A549 (cell line): Measurements from ENCODE around the gene SHC1. TPM values are rescaled to one million over a fixed set of nuclear protein-coding genes. Genes with fewer than 3 reads are reported as not detected.

Source experiments
- ATAC-seq, 2 experiments: fragments of 200-7000 bp in 1 of 2; fragments of >200 bp in 1 of 2; cut with Nextera tagmentation in 1 of 2; cut with Tn5 transposase in 1 of 2; 3 replicates each; pipeline versions ENCODE4 v1.8.0 to v1.9.1; 2018 to 2020; ENCODE audit warnings: mild to moderate bottlenecking in 1 of 2, moderate library complexity in 1 of 2
- CTCF ChIA-PET: fragments of 300-600 bp; sonication (Branson Sonifier 250); formaldehyde crosslinking; extraction: SDS; loops from one replicate; lab custom pipeline; 2021; ENCODE audit warnings: antibody characterized with exemption, inconsistent platforms; lab: Yijun Ruan, JAX
- POLR2A ChIA-PET: fragments of 350-600 bp; formaldehyde crosslinking; extraction: SDS; loops from one replicate; lab custom pipeline; 2021; ENCODE audit warnings: antibody characterized with exemption, inconsistent platforms; lab: Yijun Ruan, JAX
- DNase-seq, 2 experiments: peaks; one replicate each; pipeline versions ENCODE4 v3.0.0 to v3.0.0-alpha.2; 2011 to 2016; ENCODE audit warnings: low read depth in 1 of 2, low spot score in 1 of 2
- FAIRE-seq: peaks from 2 replicates; lab custom pipeline; 2011; peaks lifted over from hg19 to GRCh38; lab: Jason Lieb, UNC
- H3K27ac ChIP-seq, 2 experiments: fragments of >200 bp; sonication (Bioruptor Twin); formaldehyde crosslinking; 3 replicates each; pipeline ENCODE4 v1.5.1; 2016 to 2017
- H3K4me1 ChIP-seq: fragments of >200 bp; sonication (Bioruptor Twin); formaldehyde crosslinking; 3 replicates; pipeline ENCODE4 v1.6.1; 2016
- H3K4me2 ChIP-seq: fragments of >200 bp; sonication (Bioruptor Twin); formaldehyde crosslinking; 3 replicates; pipeline ENCODE4 v1.6.1; 2016
- H3K4me3 ChIP-seq: fragments of >200 bp; sonication (Bioruptor Twin); formaldehyde crosslinking; 3 replicates; pipeline ENCODE4 v1.5.1; 2016
- H3K9me3 ChIP-seq: fragments of >200 bp; sonication (Bioruptor Twin); formaldehyde crosslinking; 3 replicates; pipeline ENCODE4 v1.6.1; 2016
- ATOH8 ChIP-seq: fragments of 250-450 bp; sonication (Bioruptor Pico); IDR thresholded peaks from 2 replicates; pipeline ENCODE4 v1.5.0; 2020; ENCODE audit warnings: low read depth, mild to moderate bottlenecking, moderate library complexity
- BCL3 ChIP-seq: fragments of >200 bp; sonication (Bioruptor Twin); formaldehyde crosslinking; IDR thresholded peaks from 3 replicates; pipeline ENCODE4 v1.6.1; 2016
- CEBPB ChIP-seq, 2 experiments: fragments of >200 bp in 1 of 2; sonication (Bioruptor Twin) in 1 of 2; formaldehyde crosslinking in 1 of 2; IDR thresholded peaks; 2 replicates each; pipeline ENCODE4 v1.6.1; 2012 to 2016
- CHD2 ChIP-seq: fragments of 150-350 bp; IDR thresholded peaks from 2 replicates; pipeline ENCODE4 v1.6.1; 2014; ENCODE audit warnings: low read length; ENCODE audit not compliant: partially characterized antibody
- CHD4 ChIP-seq: fragments of 200-600 bp; sonication (generic); IDR thresholded peaks from 2 replicates; pipeline ENCODE4 v1.6.1; 2016; ENCODE audit warnings: antibody characterized with exemption, mild to moderate bottlenecking, borderline replicate concordance
- CTCF ChIP-seq: fragments of >200 bp; sonication (Bioruptor Twin); formaldehyde crosslinking; IDR thresholded peaks from 3 replicates; pipeline ENCODE4 v1.5.1; 2016
- E2F6 ChIP-seq: IDR thresholded peaks from 2 replicates; pipeline ENCODE4 v1.6.1; 2012; ENCODE audit warnings: low read depth, borderline replicate concordance
- EHMT2 ChIP-seq: fragments of 200-600 bp; sonication (generic); IDR thresholded peaks from 2 replicates; pipeline ENCODE4 v1.6.1; 2016; ENCODE audit warnings: antibody characterized with exemption, low read depth, mild to moderate bottlenecking, moderate library complexity
- EP300 ChIP-seq, 2 experiments: fragments of >200 bp; sonication (Bioruptor Twin); formaldehyde crosslinking; IDR thresholded peaks; 2 replicates in 1 of 2; 3 replicates in 1 of 2; pipeline ENCODE4 v1.6.1; 2016 to 2017
- ESRRA ChIP-seq: fragments of 150-350 bp; IDR thresholded peaks from 2 replicates; pipeline ENCODE4 v1.6.1; 2014; ENCODE audit warnings: mild to moderate bottlenecking, low read length, borderline replicate concordance
- FOSB ChIP-seq: fragments of 250-450 bp; sonication (Bioruptor Pico); IDR thresholded peaks from 2 replicates; pipeline ENCODE4 v1.5.0; 2020; ENCODE audit warnings: mild to moderate bottlenecking, moderate library complexity
- GATA3 ChIP-seq: IDR thresholded peaks from 2 replicates; pipeline ENCODE4 v1.6.1; 2012; ENCODE audit warnings: borderline replicate concordance
- HDAC2 ChIP-seq: fragments of 200-600 bp; sonication (generic); IDR thresholded peaks from 2 replicates; pipeline ENCODE4 v1.6.1; 2016
- HEYL ChIP-seq: fragments of 250-450 bp; sonication (Bioruptor Pico); IDR thresholded peaks from 2 replicates; pipeline ENCODE4 v1.8.0; 2021; ENCODE audit warnings: mild to moderate bottlenecking, moderate library complexity
- HOXA7 ChIP-seq: fragments of 250-450 bp; sonication (Bioruptor Pico); IDR thresholded peaks from 2 replicates; pipeline ENCODE4 v1.5.0; 2020; ENCODE audit warnings: mild to moderate bottlenecking, moderate library complexity
- HOXB13 ChIP-seq: fragments of 250-450 bp; sonication (Bioruptor Pico); IDR thresholded peaks from 2 replicates; pipeline ENCODE4 v1.5.0; 2020; ENCODE audit warnings: low read depth, mild to moderate bottlenecking, moderate library complexity
- JUN ChIP-seq, 2 experiments: fragments of >200 bp; sonication (Bioruptor Twin); formaldehyde crosslinking; IDR thresholded peaks; 2 replicates in 1 of 2; 3 replicates in 1 of 2; pipeline ENCODE4 v1.6.1; 2016 to 2017
- JUNB ChIP-seq: fragments of >200 bp; sonication (Bioruptor Twin); formaldehyde crosslinking; IDR thresholded peaks from 2 replicates; pipeline ENCODE4 v1.6.1; 2016
- KDM5A ChIP-seq: fragments of 200-600 bp; sonication (generic); IDR thresholded peaks from 2 replicates; pipeline ENCODE4 v1.6.1; 2016; ENCODE audit warnings: antibody characterized with exemption, mild to moderate bottlenecking
- MAFK ChIP-seq: fragments of 450-650 bp; IDR thresholded peaks from 2 replicates; pipeline ENCODE4 v1.6.1; 2014; ENCODE audit not compliant: partially characterized antibody
- NPAS2 ChIP-seq: fragments of 250-450 bp; sonication (Bioruptor Pico); IDR thresholded peaks from 2 replicates; pipeline ENCODE4 v1.8.0; 2022; ENCODE audit warnings: mild to moderate bottlenecking, moderate library complexity, borderline replicate concordance
- POLR2A ChIP-seq: IDR thresholded peaks from 2 replicates; pipeline ENCODE4 v1.6.1; 2012; ENCODE audit warnings: mild to moderate bottlenecking, low read length
- POLR2AphosphoS2 ChIP-seq: conservative IDR thresholded peaks from 2 replicates; pipeline ENCODE4 v1.6.1; 2012; ENCODE audit warnings: low read length, improper control_type of control experiment, inconsistent platforms
- RAD21 ChIP-seq, 2 experiments: fragments of >200 bp in 1 of 2; sonication (Bioruptor Twin) in 1 of 2; formaldehyde crosslinking in 1 of 2; IDR thresholded peaks in 1 of 2; conservative IDR thresholded peaks in 1 of 2; 2 replicates in 1 of 2; 3 replicates in 1 of 2; pipeline ENCODE4 v1.6.1; 2012 to 2018; ENCODE audit warnings: inconsistent platforms in 1 of 2
- RARB ChIP-seq: fragments of 250-450 bp; sonication (Bioruptor Pico); IDR thresholded peaks from 2 replicates; pipeline ENCODE4 v1.8.0; 2021; ENCODE audit warnings: mild to moderate bottlenecking, moderate library complexity
- RNF2 ChIP-seq: fragments of 200-600 bp; sonication (generic); IDR thresholded peaks from 2 replicates; pipeline ENCODE4 v1.6.1; 2016; ENCODE audit warnings: low read depth, mild to moderate bottlenecking, antibody characterized with exemption, moderate library complexity, borderline replicate concordance
- SREBF2 ChIP-seq: fragments of 450-650 bp; IDR thresholded peaks from 2 replicates; pipeline ENCODE4 v1.6.1; 2014; ENCODE audit warnings: mild to moderate bottlenecking, moderate library complexity
- TFCP2L1 ChIP-seq: fragments of 250-450 bp; sonication (Bioruptor Pico); IDR thresholded peaks from 2 replicates; pipeline ENCODE4 v1.5.0; 2021; ENCODE audit warnings: mild to moderate bottlenecking
- ZC3H11A ChIP-seq: fragments of 450-650 bp; IDR thresholded peaks from 2 replicates; pipeline ENCODE4 v1.6.1; 2014; ENCODE audit warnings: antibody characterized with exemption, mild to moderate bottlenecking
- ZFP36 ChIP-seq: fragments of 450-650 bp; IDR thresholded peaks from 2 replicates; pipeline ENCODE4 v1.6.1; 2014; ENCODE audit warnings: borderline replicate concordance; ENCODE audit not compliant: partially characterized antibody
- ZSCAN20 ChIP-seq: fragments of 250-450 bp; sonication (Bioruptor Pico); IDR thresholded peaks from 2 replicates; pipeline ENCODE4 v1.8.0; 2022; ENCODE audit warnings: mild to moderate bottlenecking, moderate library complexity
- WGBS: methylation state at CpG from one replicate; pipeline ENCODE4 v1.1.6; 2017; ENCODE audit errors: missing lambda C conversion rate; 5-methylcytosine and 5-hydroxymethylcytosine counted together
- polyA plus RNA-seq, 4 experiments: library from polyadenylated mRNA; depleted of rRNA in 3 of 4; stranded (reverse); fragments of >200 nt; fragmentation: RNase III in 1 of 4; extraction: RNeasy Plus Mini Kit Qiagen cat#74134 plus additional on column Dnase treatment in 1 of 4; gene quantifications; 2 replicates in 3 of 4; 3 replicates in 1 of 4; pipeline ENCODE4 v1.2.3, GENCODE V29; 2011 to 2017

SHC1 gene
- polyA plus RNA-seq, 2 of the 4 experiments (the other 2 are of a cell fraction): 118 to 174 TPM

GRCh38 chr1:154943649-154944400 is 26.7 kb downstream of the SHC1 start (continued):
- TF ChIP-seq CHD4: no peak
- no peak for TF ChIP-seq KDM5A
- no peak for TF ChIP-seq EHMT2
- TF ChIP-seq GATA3: no peak
- no peak for TF ChIP-seq HEYL (CRISPR knock-in tag)
- peak; percentile 81 to 84 for TF ChIP-seq RAD21 (conservative IDR thresholded peaks at IDR 0.05 in 1 of 2, IDR thresholded peaks at IDR 0.05 in 1 of 2)
- no peak for TF ChIP-seq BCL3

GRCh38 chr1:154941333-154942013 is 29.1 kb downstream of the SHC1 start:
- no peak overlapping the region for H3K4me3 ChIP-seq
- TF ChIP-seq MAFK (no peak), SREBF2 (no peak), TFCP2L1 (CRISPR knock-in tag) (no peak), HOXA7 (CRISPR knock-in tag) (no peak), CTCF (no peak), JUN (IDR thresholded peaks at IDR 0.05) (no peak), EP300 (IDR thresholded peaks at IDR 0.05) (no peak), CHD2 (no peak), NPAS2 (no peak), RAD21 (conservative IDR thresholded peaks at IDR 0.05 in 1 of 2, IDR thresholded peaks at IDR 0.05 in 1 of 2) (no peak), CEBPB (IDR thresholded peaks at IDR 0.05) (no peak)
- no peaks in the 10 kb centered on the region for H3K9me3 ChIP-seq
- H3K4me1 ChIP-seq: peaks cover 7% of the 10 kb centered on the region; the same call in 2 of the 3 replicates
- FAIRE-seq (no peak), ATAC-seq (no peak), DNase-seq (no peak)
- CTCF ChIA-PET: interaction anchor here (1.1 to 1.4 kb wide), 2 partner anchors 76 to 462 kb away, joined by 3 read pairs; no protein-coding TSS in a partner anchor
- H3K4me2 ChIP-seq: no peak overlapping the region
- peak overlapping the region in 1 of 2 experiments; percentile 27; a peak in 1 of 6 replicates for H3K27ac ChIP-seq
- 82% methylated on average over 2 of the region's 5 CpGs for WGBS
- POLR2A ChIA-PET: no interaction called here

- Histone ChIP-seq H3K9me3 (no peaks in the 10 kb centered on the region), H3K4me2 (no peak overlapping the region), H3K4me1 (peaks cover 11% of the 10 kb centered on the region; the same call in 2 of the 3 replicates), H3K4me3 (no peak overlapping the region), H3K27ac (no peak overlapping the region)
- whole genome bisulfite sequencing: 81% methylated on average over 8 of the region's 8 CpGs
- ATAC-seq (no peak), DNase-seq (no peak), FAIRE-seq (no peak)
- POLR2A ChIA-PET: no interaction called here
- CTCF ChIA-PET: interaction anchor here (0.8 to 1.4 kb wide), 5 partner anchors 15 to 461 kb away, joined by 3 to 4 read pairs (median 3); no protein-coding TSS in a partner anchor
- TF ChIP-seq JUNB (no peak), HDAC2 (no peak), E2F6 (no peak), ATOH8 (CRISPR knock-in tag) (no peak), ZSCAN20 (CRISPR knock-in tag) (no peak), POLR2AphosphoS2 (no peak), POLR2A (no peak), ZC3H11A (no peak), RARB (CRISPR knock-in tag) (no peak), FOSB (no peak), GATA3 (no peak), ZFP36 (no peak), ESRRA (no peak), HOXB13 (CRISPR knock-in tag) (no peak), RNF2 (no peak)
Observed at GRCh38 chr1:154940651-154941194, 29.8 kb downstream of the SHC1 start.
